ENCODE data around the gene BCL2L15.

- TF ChIP-seq POLR2A (IDR thresholded peaks at IDR 0.05): no peak
- no peak for TF ChIP-seq POLR2AphosphoS5 (IDR thresholded peaks at IDR 0.05)
Measured at GRCh38 chr1:113855630-113856400, 31.6 kb downstream of the BCL2L15 start.

All from prostate gland (tissue), 1 donor.